ENCODE data around the gene STAT5B. TPM values are rescaled to one million over a fixed set of nuclear protein-coding genes. Genes with fewer than 3 reads are reported as not detected.
A peak's percentile ranks its signal among the peaks of the same experiment; 100 is the strongest.

Gene STAT5B
- total and polyA plus RNA-seq, 2 of the 13 experiments (the other 11 are each of a cell fraction or from before 2014, with no cell fraction given), result 21.0 to 42.8 TPM

GRCh38 chr17:42179911-42180410, 96.2 kb downstream of the STAT5B start (continued):
- TF ChIP-seq ZNF407 (CRISPR knock-in tag; IDR thresholded peaks at IDR 0.05; ENCODE audit: not compliant biosample characterization) (peak; percentile 31), KLF11 (CRISPR knock-in tag; IDR thresholded peaks at IDR 0.05) (peak; percentile 99), PHF21A (CRISPR knock-in tag; IDR thresholded peaks at IDR 0.05) (no peak), CHCHD3 (CRISPR knock-in tag; IDR thresholded peaks at IDR 0.05) (peak; percentile 93; the same call in 1 of the 2 replicates), ZNF775 (CRISPR knock-in tag; IDR thresholded peaks at IDR 0.05; ENCODE audit: borderline replicate concordance) (no peak), MYPOP (CRISPR knock-in tag; IDR thresholded peaks at IDR 0.05) (peak; percentile 59; the same call in 1 of the 2 replicates), PRDM15 (CRISPR knock-in tag; IDR thresholded peaks at IDR 0.05) (peak; percentile 79), GPBP1L1 (CRISPR knock-in tag; IDR thresholded peaks at IDR 0.05) (no peak), RFXAP (CRISPR knock-in tag; IDR thresholded peaks at IDR 0.05; ENCODE audit: borderline replicate concordance) (peak; percentile 88; the same call in 1 of the 2 replicates), RELA (CRISPR knock-in tag; IDR thresholded peaks at IDR 0.05) (0 out of 2 replicates have a peak, but pooled peaks have one; percentile 60), THAP9 (CRISPR knock-in tag; IDR thresholded peaks at IDR 0.05; ENCODE audit: borderline replicate concordance) (no peak)
